Neural progenitor cell (in vitro differentiated cells): ENCODE measurements around the gene PREP.

Experiments used
- EZH2 ChIP-seq: fragments of 200-600 bp; sonication (generic); IDR thresholded peaks from 2 replicates; pipeline ENCODE4 v1.6.1; 2017; ENCODE audit warnings: antibody characterized with exemption, mild to moderate bottlenecking, moderate library complexity
- EZH2phosphoT487 ChIP-seq: fragments of 200-600 bp; sonication (generic); IDR thresholded peaks from 2 replicates; pipeline ENCODE4 v1.6.1; 2017; ENCODE audit warnings: antibody characterized with exemption
- TF ChIP-seq, protein P1 (sequence below): fragments of 200-600 bp; sonication (generic); IDR thresholded peaks from 2 replicates; pipeline ENCODE4 v1.5.1; 2017; ENCODE audit warnings: antibody characterized with exemption, mild to moderate bottlenecking

DNA sequence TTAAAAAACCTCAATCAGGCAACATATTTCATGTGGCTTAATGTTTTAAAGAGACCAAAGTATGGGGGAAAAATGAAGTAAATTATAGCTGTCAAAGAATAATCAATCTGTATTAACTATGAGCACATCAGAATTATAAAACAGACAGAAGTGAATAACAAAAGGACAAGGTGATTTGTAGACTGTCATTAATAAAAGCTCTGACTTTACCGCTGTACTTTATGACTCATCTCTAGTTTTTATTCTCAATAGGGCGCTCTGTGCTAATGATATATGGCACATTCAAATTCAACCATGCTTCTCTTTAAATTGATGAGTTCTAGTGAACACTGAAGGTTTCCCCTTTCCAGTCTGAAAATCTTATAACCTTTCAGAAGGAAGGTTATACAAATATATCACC, 72.0 kb downstream of the PREP start:
- TF ChIP-seq, protein P1, sequence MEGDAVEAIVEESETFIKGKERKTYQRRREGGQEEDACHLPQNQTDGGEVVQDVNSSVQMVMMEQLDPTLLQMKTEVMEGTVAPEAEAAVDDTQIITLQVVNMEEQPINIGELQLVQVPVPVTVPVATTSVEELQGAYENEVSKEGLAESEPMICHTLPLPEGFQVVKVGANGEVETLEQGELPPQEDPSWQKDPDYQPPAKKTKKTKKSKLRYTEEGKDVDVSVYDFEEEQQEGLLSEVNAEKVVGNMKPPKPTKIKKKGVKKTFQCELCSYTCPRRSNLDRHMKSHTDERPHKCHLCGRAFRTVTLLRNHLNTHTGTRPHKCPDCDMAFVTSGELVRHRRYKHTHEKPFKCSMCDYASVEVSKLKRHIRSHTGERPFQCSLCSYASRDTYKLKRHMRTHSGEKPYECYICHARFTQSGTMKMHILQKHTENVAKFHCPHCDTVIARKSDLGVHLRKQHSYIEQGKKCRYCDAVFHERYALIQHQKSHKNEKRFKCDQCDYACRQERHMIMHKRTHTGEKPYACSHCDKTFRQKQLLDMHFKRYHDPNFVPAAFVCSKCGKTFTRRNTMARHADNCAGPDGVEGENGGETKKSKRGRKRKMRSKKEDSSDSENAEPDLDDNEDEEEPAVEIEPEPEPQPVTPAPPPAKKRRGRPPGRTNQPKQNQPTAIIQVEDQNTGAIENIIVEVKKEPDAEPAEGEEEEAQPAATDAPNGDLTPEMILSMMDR = no peak
- TF ChIP-seq EZH2 (no peak), EZH2phosphoT487 (no peak)
